AG04449 (cell line): ENCODE results near the gene PARVA.

ENCODE experiments used
- CTCF ChIA-PET: fragments of 350-600 bp; formaldehyde crosslinking; extraction: SDS; loops from one replicate; lab custom pipeline; 2021; ENCODE audit warnings: antibody characterized with exemption; lab: Yijun Ruan, JAX
- POLR2A ChIA-PET: fragments of 400-600, 350-600 bp; formaldehyde crosslinking; extraction: SDS; loops from one replicate; lab custom pipeline; 2020; ENCODE audit warnings: antibody characterized with exemption, inconsistent platforms; lab: Yijun Ruan, JAX
- DNase-seq: peaks from one replicate; pipeline ENCODE4 v3.0.0-alpha.2; 2010; ENCODE audit warnings: low read depth, low spot score
- H3K4me3 ChIP-seq: 2 replicates; pipeline ENCODE4 v1.5.1; 2011; ENCODE audit warnings: low read depth, mild to moderate bottlenecking, control low read depth, low read length
- TF ChIP-seq, protein P1 (sequence below): IDR thresholded peaks from one replicate; pipeline ENCODE4 v1.5.1; 2011; ENCODE audit warnings: mild to moderate bottlenecking, moderate library complexity, low read length, control low read depth, inconsistent platforms; ENCODE audit not compliant: insufficient read depth; ENCODE audit errors: missing control alignments

Gene PARVA

DNA sequence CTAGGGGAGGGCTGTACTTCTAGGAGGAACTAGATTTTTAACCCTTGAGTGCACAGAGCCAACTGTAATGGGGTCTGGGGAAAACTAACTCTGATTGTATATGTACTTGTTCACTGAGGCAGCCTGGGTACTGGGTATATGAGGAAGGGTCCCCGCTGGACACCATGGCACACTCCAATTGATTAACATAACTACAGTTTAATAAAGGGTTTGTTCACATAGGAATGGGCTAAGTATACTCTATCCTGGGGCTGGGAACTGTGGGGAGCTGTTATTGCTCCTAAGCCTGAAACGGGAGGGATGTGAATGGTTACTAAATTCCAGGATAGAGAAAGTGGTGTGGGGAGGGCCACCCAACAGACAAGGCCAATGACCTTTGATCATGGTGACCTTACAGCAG lies 67.6 kb downstream of the PARVA start:
- CTCF ChIA-PET: no interaction called here
- DNase-seq: no peak
- TF ChIP-seq, protein P1, sequence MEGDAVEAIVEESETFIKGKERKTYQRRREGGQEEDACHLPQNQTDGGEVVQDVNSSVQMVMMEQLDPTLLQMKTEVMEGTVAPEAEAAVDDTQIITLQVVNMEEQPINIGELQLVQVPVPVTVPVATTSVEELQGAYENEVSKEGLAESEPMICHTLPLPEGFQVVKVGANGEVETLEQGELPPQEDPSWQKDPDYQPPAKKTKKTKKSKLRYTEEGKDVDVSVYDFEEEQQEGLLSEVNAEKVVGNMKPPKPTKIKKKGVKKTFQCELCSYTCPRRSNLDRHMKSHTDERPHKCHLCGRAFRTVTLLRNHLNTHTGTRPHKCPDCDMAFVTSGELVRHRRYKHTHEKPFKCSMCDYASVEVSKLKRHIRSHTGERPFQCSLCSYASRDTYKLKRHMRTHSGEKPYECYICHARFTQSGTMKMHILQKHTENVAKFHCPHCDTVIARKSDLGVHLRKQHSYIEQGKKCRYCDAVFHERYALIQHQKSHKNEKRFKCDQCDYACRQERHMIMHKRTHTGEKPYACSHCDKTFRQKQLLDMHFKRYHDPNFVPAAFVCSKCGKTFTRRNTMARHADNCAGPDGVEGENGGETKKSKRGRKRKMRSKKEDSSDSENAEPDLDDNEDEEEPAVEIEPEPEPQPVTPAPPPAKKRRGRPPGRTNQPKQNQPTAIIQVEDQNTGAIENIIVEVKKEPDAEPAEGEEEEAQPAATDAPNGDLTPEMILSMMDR: no peak
- POLR2A ChIA-PET: no interaction called here
- H3K4me3 ChIP-seq: no peak overlapping the region

DNA sequence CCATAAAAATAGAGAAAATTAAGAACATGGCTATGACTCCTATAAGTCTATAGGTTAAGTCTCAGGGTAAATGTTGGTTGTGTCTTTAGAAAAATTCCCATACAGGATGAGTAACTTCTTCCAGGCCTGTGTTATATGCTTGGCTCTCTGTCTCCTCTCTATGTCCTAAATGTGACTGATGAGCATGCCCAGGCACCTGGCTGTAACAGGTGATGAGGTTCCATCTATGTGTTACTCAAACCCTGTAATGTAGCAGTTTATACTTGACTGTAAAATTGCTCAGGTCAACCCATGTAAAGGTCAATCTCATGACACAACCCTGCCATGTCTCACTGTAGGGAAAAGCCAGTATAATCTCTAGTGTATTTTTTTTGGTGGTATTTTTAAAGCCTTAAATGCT lies 69.5 kb downstream of the PARVA start:
- ChIA-PET CTCF (no interaction called here), POLR2A (no interaction called here)
- no peak for DNase-seq
- H3K4me3 ChIP-seq: no peak overlapping the region
- TF ChIP-seq, protein P1: no peak

DNA sequence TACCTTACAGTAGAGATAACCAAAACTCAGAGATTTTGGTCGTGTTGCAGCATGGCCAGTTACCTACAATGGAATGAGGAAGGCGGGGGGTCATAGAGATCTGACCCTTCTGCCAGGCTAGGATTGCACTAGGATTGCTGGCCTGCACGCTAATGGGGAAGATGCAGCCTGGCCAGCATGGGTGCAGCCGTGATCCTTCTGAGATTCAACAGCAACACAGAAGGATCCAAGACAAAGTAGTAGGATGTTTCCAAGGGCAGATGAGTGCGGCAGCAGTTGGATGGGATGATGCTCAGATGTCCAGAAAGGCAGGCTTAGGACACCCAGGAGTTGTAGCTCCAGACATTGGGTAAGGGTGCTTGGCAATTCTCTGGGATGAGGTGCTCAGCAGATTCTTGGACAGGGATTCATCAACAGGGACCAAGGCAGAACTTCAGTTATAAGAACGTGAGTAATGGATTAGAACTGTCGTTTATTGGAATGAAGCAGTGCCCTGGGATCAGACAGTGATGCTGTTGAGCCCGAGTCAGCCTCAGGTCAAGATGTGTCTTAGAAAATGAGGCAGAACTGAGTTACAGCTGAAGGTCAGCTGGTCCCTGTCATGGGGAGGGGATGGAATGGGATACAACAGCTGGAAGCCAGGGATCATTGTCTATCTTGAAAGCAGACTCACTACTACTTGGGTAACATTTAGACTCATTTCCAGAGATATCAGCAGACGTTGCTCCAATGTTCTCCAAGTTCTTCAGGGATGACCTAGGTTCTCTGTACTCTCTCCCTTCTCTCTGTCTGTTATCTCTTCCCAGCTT lies 71.0 kb downstream of the PARVA start:
- ChIA-PET CTCF (interaction anchor here (0.7 kb wide), 1 partner anchor 118 kb away, joined by 3 read pairs; no protein-coding TSS in a partner anchor), POLR2A (no interaction called here)
- TF ChIP-seq, protein P1: no peak
- H3K4me3 ChIP-seq: no peak overlapping the region
- DNase-seq: no peak

DNA sequence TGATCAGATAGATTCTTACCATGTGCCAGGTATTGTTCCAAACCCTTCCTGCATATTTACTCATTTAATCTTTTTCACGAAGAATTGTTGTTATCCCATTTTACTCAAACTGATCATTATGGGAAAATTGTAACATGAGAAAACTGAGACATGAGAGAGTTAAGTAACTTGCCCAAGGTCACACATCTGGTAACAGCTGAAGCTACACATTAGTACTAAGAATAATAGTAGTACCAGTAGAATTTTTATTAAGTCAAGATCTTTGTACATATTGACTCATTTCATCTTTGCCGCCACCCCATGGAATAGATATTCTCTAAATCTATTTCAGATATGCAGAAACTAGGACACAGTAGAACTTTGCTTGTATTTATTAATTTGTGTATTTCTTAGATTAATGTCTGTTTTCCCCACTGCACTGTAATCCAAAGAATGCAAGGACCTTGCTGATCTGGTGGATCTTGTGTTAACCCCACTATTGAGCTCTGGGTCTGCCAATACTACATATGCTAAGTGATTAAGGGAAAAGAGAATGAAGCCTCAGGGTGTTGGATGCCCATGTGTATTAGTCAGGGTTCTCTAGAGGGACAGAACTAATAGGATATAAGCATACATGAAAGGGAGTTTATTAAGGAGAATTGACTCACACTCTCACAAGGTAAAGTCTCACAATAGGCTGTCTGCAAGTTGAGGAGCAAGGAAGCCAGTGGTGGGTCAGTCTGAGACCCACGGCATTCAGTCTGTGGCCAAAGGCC lies 72.8 kb downstream of the PARVA start:
- CTCF ChIA-PET: interaction anchor here (1.4 to 1.6 kb wide), 2 partner anchors 8 to 73 kb away, joined by 3 read pairs; partner anchors contain the start of gene PARVA
- no peak for DNase-seq
- H3K4me3 ChIP-seq: no peak overlapping the region
- POLR2A ChIA-PET: no interaction called here
- TF ChIP-seq, protein P1: no peak

DNA sequence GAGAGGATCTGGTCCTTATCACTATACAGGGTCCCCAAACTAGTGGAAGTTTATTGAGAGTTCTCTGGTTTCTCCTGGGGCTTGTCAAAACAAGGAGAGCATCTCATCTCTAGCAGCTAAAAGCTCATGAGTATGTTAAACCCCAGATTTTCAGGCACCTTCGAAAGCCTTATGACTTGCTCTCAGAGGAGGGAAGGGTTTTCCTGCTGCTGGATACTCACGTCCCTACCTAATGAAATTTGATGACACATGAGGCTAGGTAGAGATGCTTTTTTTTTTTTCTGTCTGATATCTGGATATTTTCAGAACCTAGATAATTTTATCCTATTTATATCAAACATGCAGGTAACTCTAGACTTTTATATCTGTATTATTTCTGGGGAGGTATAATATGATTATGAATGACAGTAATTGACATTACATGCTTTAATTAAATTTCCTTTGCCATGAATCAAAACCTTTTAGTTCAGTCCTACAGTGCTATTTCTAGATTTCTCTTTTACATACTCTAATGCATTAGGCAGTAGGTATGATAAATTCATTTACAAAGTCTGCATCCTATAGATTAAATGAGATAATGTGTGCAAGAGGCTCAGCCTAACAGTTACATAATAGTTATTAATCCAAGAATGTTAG lies 73.9 kb downstream of the PARVA start:
- no peak overlapping the region for H3K4me3 ChIP-seq
- DNase-seq: no peak
- ChIA-PET CTCF (interaction anchor here (1.4 to 1.6 kb wide), 2 partner anchors 10 to 74 kb away, joined by 3 read pairs; partner anchors contain the start of gene PARVA), POLR2A (no interaction called here)
- TF ChIP-seq, protein P1: no peak
